ENCODE measurements around the gene FHIT. TPM values are rescaled to one million over a fixed set of nuclear protein-coding genes. Genes with fewer than 3 reads are reported as not detected.

Gene FHIT
- total and polyA plus RNA-seq, 4 donors = 2.6 to 21.3 (median 8.7) TPM

DNA sequence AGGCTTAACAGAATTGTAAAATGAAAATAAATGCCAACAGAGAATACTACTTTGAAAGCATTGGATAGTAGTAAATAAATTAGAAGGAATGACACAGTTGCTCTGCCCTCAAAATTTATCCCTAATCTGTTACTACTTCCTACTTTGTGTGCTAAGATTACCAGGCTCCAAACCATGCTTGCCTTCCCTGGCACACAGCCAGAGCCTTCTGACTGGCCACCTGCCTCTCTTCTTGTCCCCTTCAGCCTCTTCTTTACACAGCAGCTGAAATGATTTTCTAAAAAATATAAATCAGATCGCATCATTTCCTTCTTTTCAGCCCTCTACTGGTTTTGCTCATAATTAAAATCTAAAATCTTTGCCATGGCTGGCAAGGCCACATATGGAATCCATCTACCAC, 334.1 kb downstream of the FHIT start:
- H3K36me3 ChIP-seq (ENCODE audit: control insufficient read depth in 4 of 4, insufficient read depth in 4 of 4, low read length in 4 of 4) = no peaks in the 10 kb centered on the region
- TF ChIP-seq, protein P1, sequence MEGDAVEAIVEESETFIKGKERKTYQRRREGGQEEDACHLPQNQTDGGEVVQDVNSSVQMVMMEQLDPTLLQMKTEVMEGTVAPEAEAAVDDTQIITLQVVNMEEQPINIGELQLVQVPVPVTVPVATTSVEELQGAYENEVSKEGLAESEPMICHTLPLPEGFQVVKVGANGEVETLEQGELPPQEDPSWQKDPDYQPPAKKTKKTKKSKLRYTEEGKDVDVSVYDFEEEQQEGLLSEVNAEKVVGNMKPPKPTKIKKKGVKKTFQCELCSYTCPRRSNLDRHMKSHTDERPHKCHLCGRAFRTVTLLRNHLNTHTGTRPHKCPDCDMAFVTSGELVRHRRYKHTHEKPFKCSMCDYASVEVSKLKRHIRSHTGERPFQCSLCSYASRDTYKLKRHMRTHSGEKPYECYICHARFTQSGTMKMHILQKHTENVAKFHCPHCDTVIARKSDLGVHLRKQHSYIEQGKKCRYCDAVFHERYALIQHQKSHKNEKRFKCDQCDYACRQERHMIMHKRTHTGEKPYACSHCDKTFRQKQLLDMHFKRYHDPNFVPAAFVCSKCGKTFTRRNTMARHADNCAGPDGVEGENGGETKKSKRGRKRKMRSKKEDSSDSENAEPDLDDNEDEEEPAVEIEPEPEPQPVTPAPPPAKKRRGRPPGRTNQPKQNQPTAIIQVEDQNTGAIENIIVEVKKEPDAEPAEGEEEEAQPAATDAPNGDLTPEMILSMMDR (IDR thresholded peaks at IDR 0.05; ENCODE audit: control extremely low read depth, extremely low read depth) = no peak
- ATAC-seq (ENCODE audit: insufficient read depth, low FRiP score) (no peak), DNase-seq (no peak)
- peaks cover 0 to 3% (median 0%) of the 10 kb centered on the region in 5 donors for H3K4me1 ChIP-seq (ENCODE audit: control insufficient read depth in 5 of 5, insufficient read depth in 5 of 5, low read length in 5 of 5)
- H3K27me3 ChIP-seq (ENCODE audit: control insufficient read depth in 3 of 3, insufficient read depth in 3 of 3, low read length in 2 of 3) = no peaks in the 10 kb centered on the region
- H3K4me3 ChIP-seq = no peak overlapping the region
- H3K9ac ChIP-seq (ENCODE audit: insufficient read depth in 1 of 2, low read length in 2 of 2) = no peak overlapping the region
- WGBS, 2 donors = 49 to 81% methylated on average over 1 of the region's 1 CpG
- no peak overlapping the region for H3K27ac ChIP-seq (ENCODE audit: low read depth in 1 of 2, low read length in 1 of 2)
- H3K9me3 ChIP-seq (ENCODE audit: control insufficient read depth in 4 of 4, insufficient read depth in 3 of 4, low read length in 3 of 4) = peaks cover 0 to 2% (median under 1%) of the 10 kb centered on the region in 4 donors

DNA sequence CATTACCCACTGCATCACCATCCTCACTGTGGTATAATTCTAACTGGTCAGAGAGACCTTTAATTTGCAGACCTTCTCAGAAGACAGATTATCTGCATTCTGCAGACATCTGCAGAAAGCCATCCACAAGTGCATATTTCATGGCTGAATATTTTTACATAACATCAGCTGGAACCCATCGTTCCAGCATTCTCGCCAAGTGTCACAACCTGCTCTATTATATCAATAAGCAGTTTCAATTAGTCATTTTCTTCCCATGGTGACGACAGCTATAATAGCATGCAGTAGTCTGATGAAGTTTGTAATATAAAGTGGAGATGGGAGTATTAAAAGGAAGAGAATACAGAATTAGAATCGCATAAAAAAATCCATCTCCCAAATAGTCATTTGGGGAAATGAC, 334.7 kb downstream of the FHIT start:
- no peaks in the 10 kb centered on the region for H3K36me3 ChIP-seq (ENCODE audit: control insufficient read depth in 4 of 4, insufficient read depth in 4 of 4, low read length in 4 of 4)
- H3K9ac ChIP-seq (ENCODE audit: insufficient read depth in 1 of 2, low read length in 2 of 2) = no peak overlapping the region
- TF ChIP-seq, protein P1 (IDR thresholded peaks at IDR 0.05; ENCODE audit: control extremely low read depth, extremely low read depth) = no peak
- H3K27me3 ChIP-seq (ENCODE audit: control insufficient read depth in 3 of 3, insufficient read depth in 3 of 3, low read length in 2 of 3) = no peaks in the 10 kb centered on the region
- DNase-seq (no peak), ATAC-seq (ENCODE audit: insufficient read depth, low FRiP score) (no peak)
- no peak overlapping the region for H3K4me3 ChIP-seq
- H3K27ac ChIP-seq (ENCODE audit: low read depth in 1 of 2, low read length in 1 of 2) = no peak overlapping the region
- 80 to 83% methylated on average over 4 of the region's 4 CpGs for WGBS, 2 donors
- peaks cover 0 to 3% (median 0%) of the 10 kb centered on the region in 5 donors for H3K4me1 ChIP-seq (ENCODE audit: control insufficient read depth in 5 of 5, insufficient read depth in 5 of 5, low read length in 5 of 5)
- peaks cover 0 to 2% (median under 1%) of the 10 kb centered on the region in 4 donors for H3K9me3 ChIP-seq (ENCODE audit: control insufficient read depth in 4 of 4, insufficient read depth in 3 of 4, low read length in 3 of 4)

- Histone ChIP-seq H3K36me3 (ENCODE audit: control insufficient read depth in 4 of 4, insufficient read depth in 4 of 4, low read length in 4 of 4) (no peaks in the 10 kb centered on the region), H3K9me3 (ENCODE audit: control insufficient read depth in 4 of 4, insufficient read depth in 3 of 4, low read length in 3 of 4) (peaks cover 0 to 2% (median under 1%) of the 10 kb centered on the region in 4 donors), H3K9ac (ENCODE audit: insufficient read depth in 1 of 2, low read length in 2 of 2) (no peak overlapping the region), H3K4me1 (ENCODE audit: control insufficient read depth in 5 of 5, insufficient read depth in 5 of 5, low read length in 5 of 5) (peaks cover 0 to 3% (median 0%) of the 10 kb centered on the region in 5 donors), H3K27ac (ENCODE audit: low read depth in 1 of 2, low read length in 1 of 2) (no peak overlapping the region), H3K4me3 (no peak overlapping the region), H3K27me3 (ENCODE audit: control insufficient read depth in 3 of 3, insufficient read depth in 3 of 3, low read length in 2 of 3) (no peaks in the 10 kb centered on the region)
- DNase-seq (no peak), ATAC-seq (ENCODE audit: insufficient read depth, low FRiP score) (no peak)
- TF ChIP-seq, protein P1 (IDR thresholded peaks at IDR 0.05; ENCODE audit: control extremely low read depth, extremely low read depth) = no peak
- 97 to 100% methylated on average over 1 of the region's 1 CpG for whole genome bisulfite sequencing, 2 donors
Measured at GRCh38 chr3:60913474-60913873, 337.8 kb downstream of the FHIT start.

DNA sequence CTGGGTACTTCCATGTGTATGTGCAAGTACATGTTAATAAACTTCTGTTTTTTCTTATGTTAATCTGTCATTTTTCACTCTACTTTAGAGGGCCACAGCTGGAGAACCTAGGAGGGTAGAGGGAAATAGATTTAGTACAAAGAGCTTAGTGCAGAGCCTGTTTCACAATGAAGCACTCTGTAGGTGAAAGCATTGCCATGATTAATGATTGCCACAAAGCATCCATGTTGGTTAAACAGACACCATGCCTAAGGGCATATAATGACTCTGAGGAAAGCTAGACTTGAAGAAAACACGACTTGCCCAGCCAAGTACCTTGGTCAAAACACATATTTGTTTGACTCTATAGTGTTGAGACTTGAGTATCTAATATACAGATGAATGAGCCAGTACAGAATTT, 338.4 kb downstream of the FHIT start:
- TF ChIP-seq, protein P1 (IDR thresholded peaks at IDR 0.05; ENCODE audit: control extremely low read depth, extremely low read depth) = no peak
- ATAC-seq (ENCODE audit: insufficient read depth, low FRiP score) (no peak), DNase-seq (no peak)
- Histone ChIP-seq H3K27me3 (ENCODE audit: control insufficient read depth in 3 of 3, insufficient read depth in 3 of 3, low read length in 2 of 3) (no peaks in the 10 kb centered on the region), H3K4me3 (no peak overlapping the region), H3K27ac (ENCODE audit: low read depth in 1 of 2, low read length in 1 of 2) (no peak overlapping the region), H3K36me3 (ENCODE audit: control insufficient read depth in 4 of 4, insufficient read depth in 4 of 4, low read length in 4 of 4) (no peaks in the 10 kb centered on the region), H3K9me3 (ENCODE audit: control insufficient read depth in 4 of 4, insufficient read depth in 3 of 4, low read length in 3 of 4) (peaks cover 0 to 2% (median under 1%) of the 10 kb centered on the region in 4 donors), H3K9ac (ENCODE audit: insufficient read depth in 1 of 2, low read length in 2 of 2) (no peak overlapping the region), H3K4me1 (ENCODE audit: control insufficient read depth in 5 of 5, insufficient read depth in 5 of 5, low read length in 5 of 5) (peaks cover 0 to 3% (median 0%) of the 10 kb centered on the region in 5 donors)
- 63 to 79% methylated on average over 1 of the region's 1 CpG for WGBS, 2 donors

All from lung (tissue), 12 donors.